SKM-1 (cell line): ENCODE results near the gene ZYG11B.
"Not testable (repeated sequence)": the region's sequence is repeated elsewhere in the genome, so short reads cannot be mapped to it uniquely, and the experiment has no call there.

Source experiments
- DNase-seq: peaks from one replicate; lab custom pipeline; 2025; ENCODE audit not compliant: unreplicated experiment; lab: John Stamatoyannopoulos, UW

ZYG11B gene

DNA sequence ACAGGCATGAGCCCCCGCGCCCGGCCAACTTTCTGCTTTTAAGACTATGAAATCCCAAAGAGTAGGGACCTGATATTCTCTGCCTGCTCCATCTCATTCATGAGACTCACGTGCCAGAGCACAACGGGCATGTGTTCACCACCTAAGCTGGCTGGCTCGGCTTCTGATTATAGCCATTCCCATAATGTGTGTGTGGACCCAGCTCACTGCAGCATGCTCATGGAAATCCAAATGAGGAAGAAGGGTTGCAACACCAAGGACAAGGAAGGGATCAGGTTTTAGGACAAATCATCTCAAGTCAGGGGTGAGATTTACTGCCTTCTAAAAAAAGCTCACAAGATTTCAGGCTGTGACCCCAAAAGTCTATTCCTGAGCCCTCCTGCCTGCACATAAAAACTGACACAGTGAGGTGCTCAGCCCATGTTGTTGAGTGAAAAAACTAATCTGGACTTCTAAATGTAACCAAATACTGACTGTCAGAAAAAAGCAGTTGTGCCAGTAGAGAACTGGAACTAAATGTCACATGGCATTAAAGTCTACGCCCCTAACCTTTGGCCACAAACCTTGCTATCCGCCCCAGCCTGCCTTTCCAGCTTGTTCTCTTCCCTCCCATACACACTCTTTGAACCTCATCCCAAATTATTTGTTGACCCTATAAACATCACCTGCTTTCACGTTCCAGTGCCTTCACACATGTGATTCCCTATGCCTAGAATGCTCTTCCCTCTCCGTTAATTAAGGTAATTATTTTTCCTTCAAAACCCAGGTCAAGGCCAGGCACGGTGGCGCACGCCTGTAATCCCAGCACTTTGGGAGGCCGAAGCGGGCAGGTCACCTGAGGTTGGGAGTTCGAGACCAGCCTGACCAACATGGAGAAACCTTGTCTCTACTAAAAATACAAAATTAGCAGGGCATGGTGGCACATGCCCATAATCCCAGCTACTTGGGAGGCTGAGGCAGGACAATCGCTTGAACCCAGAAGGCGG lies 19.0 kb upstream of the ZYG11B start:
- DNase-seq: no peak

DNA sequence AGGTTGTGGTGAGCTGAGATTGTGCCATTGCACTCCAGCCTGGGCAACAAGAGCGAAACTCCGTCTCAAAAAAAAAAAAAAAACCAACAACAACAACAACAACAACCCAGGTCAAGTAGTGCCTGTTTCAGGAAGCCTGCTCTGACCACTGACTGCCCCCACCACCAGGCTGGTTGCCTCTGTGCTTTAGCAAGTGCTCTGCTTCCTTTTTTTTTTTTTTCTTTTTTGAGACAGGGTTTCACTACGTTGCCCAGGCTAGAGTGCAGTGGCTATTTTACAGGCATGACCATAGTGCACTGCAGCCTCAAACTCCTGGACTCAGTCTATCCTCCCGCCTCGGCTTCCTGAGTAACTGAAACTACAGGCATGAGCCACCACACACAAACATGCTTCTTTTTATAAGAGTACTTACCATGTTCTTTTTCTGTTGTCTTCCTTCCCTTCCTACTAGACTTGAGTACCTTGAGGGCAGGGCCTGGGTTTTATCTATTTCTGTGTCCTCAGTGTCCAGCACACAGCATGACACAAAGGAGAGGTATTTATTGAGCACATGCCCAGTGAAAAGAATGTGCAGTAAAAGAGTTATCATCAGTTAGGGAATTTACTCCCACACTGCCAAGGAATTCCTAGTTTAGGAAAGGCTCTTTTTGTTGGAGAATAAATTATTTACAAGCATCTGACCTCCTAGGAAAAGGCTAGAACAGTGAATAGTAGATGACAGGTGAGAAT lies 18.2 kb upstream of the ZYG11B start:
- no peak for DNase-seq

GRCh38 chr1:52709016-52709415 lies 17.2 kb upstream of the ZYG11B start:
- no peak for DNase-seq

GRCh38 chr1:52713590-52713989 lies 12.7 kb upstream of the ZYG11B start:
- DNase-seq: no peak

DNA sequence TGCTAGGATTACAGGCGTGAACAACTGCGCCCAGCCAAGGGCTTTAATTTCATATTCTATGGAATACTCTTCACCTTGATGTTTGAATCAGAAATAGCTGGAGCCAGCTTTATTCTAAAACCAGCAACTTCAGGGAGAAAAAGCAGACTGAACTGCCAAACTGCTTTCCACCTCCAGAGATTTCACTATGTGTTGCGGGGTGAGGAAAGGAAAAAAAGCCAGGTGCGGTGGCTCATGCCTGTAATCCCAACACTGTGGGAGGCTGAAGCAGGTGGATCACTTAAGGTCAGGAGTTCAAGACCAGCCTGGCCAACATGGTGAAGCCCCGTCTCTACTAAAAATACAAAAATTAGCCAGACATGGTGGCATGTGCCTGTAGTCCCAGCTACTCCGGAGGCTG lies 11.0 kb upstream of the ZYG11B start:
- not testable (repeated sequence) for DNase-seq

GRCh38 chr1:52723260-52723659 lies 3.0 kb upstream of the ZYG11B start:
- no peak for DNase-seq

- no peak for DNase-seq
Measured at GRCh38 chr1:52725903-52726264, 369 bp upstream of the ZYG11B start.

- no peak for DNase-seq
Measured at GRCh38 chr1:52727114-52727586, 897 bp downstream of the ZYG11B start.

GRCh38 chr1:52727956-52728656 lies 1.9 kb downstream of the ZYG11B start:
- no peak for DNase-seq

DNA sequence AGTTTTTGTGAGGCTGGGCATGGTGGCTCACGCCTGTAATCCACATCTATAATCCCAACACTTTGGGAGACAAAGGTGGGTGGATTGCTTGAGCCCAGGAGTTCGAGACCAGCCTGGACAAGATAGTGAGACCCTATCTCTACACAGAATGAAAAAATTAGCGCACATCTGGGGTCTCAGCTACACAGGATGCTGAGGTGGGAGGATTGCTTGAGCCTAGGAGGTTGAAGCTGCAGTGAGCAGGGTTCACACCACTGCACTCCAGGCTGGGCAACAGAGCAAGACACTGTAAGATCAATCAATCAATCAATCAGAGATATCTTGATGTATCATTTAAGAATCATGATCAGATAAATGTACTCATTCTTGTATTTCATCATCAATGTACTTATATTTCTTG lies 7.1 kb downstream of the ZYG11B start:
- DNase-seq: no peak

DNA sequence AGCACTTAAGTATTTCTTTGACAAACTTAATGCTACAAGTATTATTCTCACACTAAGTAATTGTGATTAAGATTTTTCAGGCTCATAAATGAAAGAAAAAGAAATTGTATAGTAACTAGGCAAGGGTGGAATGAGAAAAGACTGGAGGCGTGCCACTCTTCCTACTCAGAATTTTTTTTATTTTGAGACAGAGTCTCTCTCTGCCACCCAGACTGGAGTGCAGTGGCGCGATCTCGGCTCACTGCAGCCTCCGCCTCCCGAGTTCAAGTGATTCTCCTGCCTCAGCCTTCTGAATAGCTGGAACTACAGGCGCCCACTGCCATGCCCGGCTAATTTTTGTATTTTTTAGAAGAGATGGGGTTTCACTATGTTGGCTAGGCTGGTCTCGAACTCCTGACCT lies 9.1 kb downstream of the ZYG11B start:
- not testable (repeated sequence) for DNase-seq

- DNase-seq: no peak
Measured at GRCh38 chr1:52738148-52738547, 11.9 kb downstream of the ZYG11B start.

DNA sequence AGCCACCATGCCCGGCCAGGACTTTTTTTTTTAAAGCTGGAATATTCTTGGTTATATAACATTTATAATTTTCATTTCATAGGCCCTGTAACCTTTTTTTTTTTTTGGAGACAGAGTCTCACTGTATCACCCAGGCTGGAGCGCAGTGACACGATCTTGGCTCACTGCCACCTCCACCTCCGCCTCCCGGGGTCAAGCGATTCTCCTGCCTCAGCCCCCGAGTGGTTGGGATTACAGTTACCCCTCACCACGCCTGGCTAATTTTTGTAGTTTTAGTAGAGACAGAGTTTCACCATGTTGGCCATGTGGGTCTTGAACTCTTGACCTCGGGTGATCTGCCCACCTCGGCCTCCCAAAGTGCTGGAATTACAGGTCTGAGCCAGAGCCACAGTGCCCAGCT lies 12.6 kb downstream of the ZYG11B start:
- no peak for DNase-seq

- no peak for DNase-seq
Measured at GRCh38 chr1:52739699-52740467, 13.6 kb downstream of the ZYG11B start.

GRCh38 chr1:52741259-52741658 lies 15.0 kb downstream of the ZYG11B start:
- no peak for DNase-seq

DNA sequence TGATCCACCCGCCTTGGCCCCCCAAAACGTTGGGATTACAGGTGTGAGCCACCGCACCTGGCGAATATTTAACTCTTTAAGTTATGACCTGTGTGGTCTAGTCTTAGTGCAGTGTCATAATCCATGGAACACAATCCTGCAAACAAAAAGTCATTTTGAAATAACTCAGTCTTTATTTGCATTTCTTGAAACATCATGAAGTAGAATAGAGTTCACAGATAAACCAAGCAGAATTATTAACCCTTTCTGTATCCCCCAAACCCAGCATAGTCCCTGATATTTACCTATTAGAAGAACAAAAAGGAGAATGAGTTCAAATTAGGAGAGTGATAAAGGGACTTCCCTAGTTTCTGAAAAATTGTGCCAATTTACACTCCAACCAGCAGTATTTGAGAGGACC lies 19.9 kb downstream of the ZYG11B start:
- no peak for DNase-seq

- no peak for DNase-seq
Measured at GRCh38 chr1:52747450-52747849, 21.2 kb downstream of the ZYG11B start.

DNA sequence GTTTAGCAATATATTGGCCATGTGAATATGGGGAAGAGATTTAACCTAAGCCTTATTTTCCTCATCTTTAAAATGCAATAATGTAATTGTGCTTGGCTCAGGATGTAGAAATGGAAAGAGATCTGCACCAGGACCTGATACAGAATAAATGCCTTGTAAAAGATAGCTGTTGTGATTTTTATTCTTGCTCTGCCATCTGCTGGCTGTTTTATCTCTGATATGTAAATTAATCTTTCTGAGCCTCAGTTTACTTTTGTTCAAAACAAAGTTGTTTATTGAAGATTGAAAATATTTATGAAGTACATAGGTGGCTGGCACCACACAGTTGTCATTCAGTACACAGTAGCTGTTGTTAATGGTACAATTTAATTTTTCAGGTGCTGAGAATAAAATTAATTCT lies 21.9 kb downstream of the ZYG11B start:
- no peak for DNase-seq

DNA sequence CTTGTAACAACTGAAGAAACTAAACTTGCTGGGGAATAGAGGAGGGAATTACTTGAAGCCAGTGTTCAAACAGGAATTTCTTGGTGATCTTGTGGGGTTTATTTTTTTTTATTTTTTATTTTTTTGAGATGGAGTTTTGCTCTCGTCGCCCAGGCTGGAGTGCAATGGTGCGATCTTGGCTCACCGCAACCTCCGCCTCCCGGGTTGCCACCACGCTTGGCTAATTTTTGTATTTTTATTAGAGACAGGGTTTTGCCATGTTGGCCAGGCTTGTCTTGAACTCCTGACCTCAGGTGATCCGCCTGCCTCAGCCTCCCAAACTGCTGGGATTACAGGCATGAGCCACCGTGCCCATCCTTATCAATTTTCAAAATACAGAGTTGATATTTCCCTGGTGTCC lies 23.2 kb downstream of the ZYG11B start:
- DNase-seq: not testable (repeated sequence)

DNA sequence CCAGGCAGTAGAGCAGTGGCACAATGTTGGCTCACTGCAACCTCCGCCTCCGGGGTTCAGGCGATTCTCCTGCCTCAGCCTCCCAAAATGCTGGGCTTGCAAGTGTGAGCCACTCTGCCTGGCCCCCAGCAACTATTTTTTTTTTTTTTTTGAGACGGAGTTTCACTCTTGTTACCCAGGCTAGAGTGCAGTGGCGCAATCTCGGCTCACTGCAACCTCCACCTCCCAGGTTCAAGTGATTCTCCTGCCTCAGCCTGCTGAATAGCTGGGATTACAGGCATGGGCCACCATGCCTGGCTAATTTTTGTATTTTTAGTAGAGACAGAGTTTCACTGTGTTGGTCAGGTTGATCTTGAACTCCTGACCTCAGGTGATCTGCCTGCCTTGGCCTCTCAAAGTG lies 23.9 kb downstream of the ZYG11B start:
- DNase-seq: not testable (repeated sequence)
